ENCODE measurements around the gene LCN15. TPM values are rescaled to one million over a fixed set of nuclear protein-coding genes. Genes with fewer than 3 reads are reported as not detected.

The LCN15 gene
- total RNA-seq, 4 donors from 2014 or later, result not detected

DNA sequence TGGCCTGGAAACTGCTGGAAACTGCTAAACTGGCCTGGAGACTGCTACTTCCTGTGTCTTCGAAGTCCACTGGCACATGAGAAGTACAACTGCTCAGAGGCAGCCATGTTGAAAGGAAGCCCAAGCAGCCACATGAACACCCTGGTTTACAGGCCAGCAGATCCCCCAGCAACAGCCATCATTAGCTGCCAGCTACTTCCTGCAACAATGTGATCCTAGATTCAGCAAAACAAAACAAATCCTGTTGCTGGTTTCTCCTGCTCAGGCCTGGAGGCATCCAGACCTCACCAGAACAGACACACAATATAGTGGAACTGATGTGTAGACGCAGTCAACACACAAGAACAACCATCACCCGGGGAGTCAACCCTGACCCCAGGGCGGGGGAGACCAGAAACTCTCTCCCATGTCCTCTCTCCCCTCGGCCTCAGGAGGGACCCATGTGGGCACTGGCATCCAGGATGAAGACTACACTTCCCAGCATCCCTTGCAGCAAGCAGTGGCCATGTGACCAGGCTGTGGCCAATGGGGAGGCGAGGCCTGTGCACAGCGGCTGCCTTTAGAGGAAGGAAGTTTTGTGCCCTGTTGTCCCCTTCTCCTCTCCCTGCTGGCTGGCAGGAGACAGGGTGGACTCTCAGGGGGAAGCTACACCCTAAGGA is 9.2 kb upstream of the LCN15 start:
- no peak for TF ChIP-seq CTCF (IDR thresholded peaks at IDR 0.05; ENCODE audit: low read depth)

DNA sequence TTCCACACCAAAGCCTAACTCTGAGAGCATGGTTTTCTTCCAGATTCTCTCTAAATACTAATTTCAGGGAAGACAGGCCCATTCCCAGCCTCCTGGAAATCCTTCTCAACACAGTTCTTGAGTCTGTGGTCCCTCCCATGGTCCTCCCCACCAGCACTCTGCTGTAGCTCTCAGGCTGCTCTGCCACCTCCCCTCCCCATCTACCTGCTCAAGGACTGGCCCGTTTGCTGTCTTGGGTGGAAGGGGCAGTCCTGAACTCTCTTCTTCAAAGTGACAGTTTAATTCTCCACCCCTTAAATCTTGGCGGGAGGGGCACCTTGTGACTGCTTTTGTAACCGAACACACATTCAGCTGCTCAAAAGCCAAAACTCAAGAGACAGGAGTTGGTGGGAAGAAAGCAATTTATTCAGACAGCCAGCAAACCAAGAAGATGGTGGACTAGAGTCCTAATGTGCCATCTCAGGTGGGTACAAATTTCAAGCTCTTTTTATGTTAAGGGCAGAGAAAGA is 7.6 kb upstream of the LCN15 start:
- TF ChIP-seq CTCF (IDR thresholded peaks at IDR 0.05; ENCODE audit: low read depth), result no peak

- TF ChIP-seq CTCF (IDR thresholded peaks at IDR 0.05; ENCODE audit: low read depth), result no peak
These were observed 5.4 kb upstream of the LCN15 start for GRCh38 chr9:136769710-136770191.

- no peak for TF ChIP-seq CTCF (IDR thresholded peaks at IDR 0.05; ENCODE audit: low read depth)
These were observed 723 bp upstream of the LCN15 start for GRCh38 chr9:136765041-136765440.

DNA sequence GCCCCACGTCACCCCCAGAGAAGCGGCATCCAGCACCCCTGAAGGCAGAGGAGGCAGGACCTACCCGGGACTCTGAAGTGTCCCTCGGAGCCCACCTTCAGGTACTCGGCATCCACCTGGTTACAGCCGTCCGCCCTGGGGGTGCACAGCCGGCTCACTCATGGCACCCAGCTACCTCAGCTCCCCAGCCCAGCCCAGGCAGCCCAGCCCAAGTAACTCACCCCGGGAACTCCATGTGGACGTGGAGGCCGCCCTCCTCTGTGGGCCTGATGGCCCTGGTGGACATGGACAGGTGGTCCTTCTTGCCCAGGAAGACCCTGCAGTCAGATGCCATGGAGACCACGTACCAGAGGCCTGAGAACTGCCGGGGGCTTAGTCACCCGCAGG is 676 bp downstream of the LCN15 start:
- no peak for TF ChIP-seq CTCF (IDR thresholded peaks at IDR 0.05; ENCODE audit: low read depth)

DNA sequence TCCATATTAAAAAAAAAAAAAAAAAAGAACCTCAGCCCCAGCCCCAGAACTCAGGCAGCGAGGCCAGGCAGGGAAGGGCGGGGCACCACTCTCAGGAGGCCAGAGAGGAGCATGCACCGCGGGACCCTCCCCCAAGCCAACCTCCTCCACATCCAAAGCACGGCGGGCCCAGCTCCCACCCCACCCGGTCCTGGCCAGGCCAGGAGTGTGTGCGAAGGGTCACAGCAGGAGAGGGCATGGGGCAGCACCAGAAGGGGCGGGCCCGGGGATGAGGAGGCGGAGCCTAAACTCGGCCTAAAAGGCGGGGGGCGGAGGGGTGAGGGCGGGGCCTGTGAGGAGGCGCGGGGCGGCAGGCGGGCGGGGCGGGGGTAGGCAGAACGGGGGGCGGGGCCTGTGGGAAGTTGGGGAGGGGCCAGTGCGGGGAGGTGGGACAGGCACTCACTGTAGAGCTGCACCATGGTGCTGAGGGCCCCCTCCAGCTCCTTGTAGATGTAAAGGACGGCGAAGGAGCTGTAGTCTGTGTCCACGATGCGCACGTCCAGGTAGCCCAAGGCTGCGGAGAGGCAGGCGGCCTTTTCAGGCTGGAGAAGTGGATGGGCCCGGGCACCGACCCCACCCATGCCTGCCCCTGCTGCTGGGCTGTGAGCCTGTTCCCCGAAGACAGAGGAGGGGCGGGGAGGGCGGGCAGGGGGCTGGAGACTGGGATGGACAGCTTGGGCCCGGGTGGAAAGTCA is 1.2 kb downstream of the LCN15 start:
- no peak for TF ChIP-seq CTCF (IDR thresholded peaks at IDR 0.05; ENCODE audit: low read depth)

DNA sequence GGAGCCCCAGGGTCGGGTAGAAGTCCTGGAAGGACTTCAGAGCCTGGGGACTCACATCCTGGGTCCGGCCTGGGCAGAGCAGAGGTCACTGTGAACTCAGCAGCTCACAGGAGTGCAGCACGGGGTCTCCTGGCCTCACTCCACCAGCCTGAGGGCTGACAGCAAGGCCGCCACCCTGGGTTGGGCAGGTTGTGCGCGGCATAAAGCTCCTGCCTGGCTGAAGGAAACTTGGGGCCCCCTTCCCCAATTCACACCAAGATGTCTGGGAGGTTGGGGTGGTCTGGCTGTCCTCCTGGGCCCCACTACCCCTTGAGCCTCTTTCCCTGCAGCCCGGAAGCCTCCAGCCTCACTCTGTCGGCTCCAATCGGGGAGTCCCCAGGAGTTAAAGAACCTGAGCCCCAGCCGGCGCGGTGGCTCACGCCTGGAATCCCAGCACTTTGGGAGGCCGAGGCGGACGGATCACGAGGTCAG is 2.1 kb downstream of the LCN15 start:
- TF ChIP-seq CTCF (IDR thresholded peaks at IDR 0.05; ENCODE audit: low read depth), result no peak
